HepG2 (cell line): ENCODE measurements around the gene FOSL2. TPM values are rescaled to one million over a fixed set of nuclear protein-coding genes. Genes with fewer than 3 reads are reported as not detected.

Source experiments
- ATF3 ChIP-seq: sonication (generic); formaldehyde crosslinking; IDR thresholded peaks from 2 replicates; pipeline ENCODE4 v1.4.0; 2020; ENCODE audit warnings: missing genetic modification reagents
- BCL6 ChIP-seq: IDR thresholded peaks from 2 replicates; pipeline ENCODE4 v1.6.1; 2016; ENCODE audit warnings: missing genetic modification reagents, missing compliant biosample characterization
- FOXJ3 ChIP-seq: sonication (generic); formaldehyde crosslinking; IDR thresholded peaks from 2 replicates; pipeline ENCODE4 v1.4.0; 2020; ENCODE audit warnings: missing genetic modification reagents, mild to moderate bottlenecking, borderline replicate concordance
- GZF1 ChIP-seq: sonication (generic); formaldehyde crosslinking; IDR thresholded peaks from 2 replicates; pipeline ENCODE4 v1.5.1; 2020; ENCODE audit warnings: mild to moderate bottlenecking, missing genetic modification reagents
- HNRNPH1 ChIP-seq: fragments of 200-400 bp; formaldehyde crosslinking; optimal IDR thresholded peaks from 2 replicates; pipeline ENCODE3; 2017; ENCODE audit warnings: mild to moderate bottlenecking, low read depth, low read length
- MYPOP ChIP-seq: sonication (generic); formaldehyde crosslinking; IDR thresholded peaks from 2 replicates; pipeline ENCODE4 v1.8.1; 2023; ENCODE audit warnings: mild to moderate bottlenecking, moderate library complexity, missing genetic modification reagents
- ONECUT2 ChIP-seq: sonication (generic); formaldehyde crosslinking; IDR thresholded peaks from 2 replicates; pipeline ENCODE4 v1.4.0; 2020; ENCODE audit warnings: missing genetic modification reagents
- PATZ1 ChIP-seq: sonication (generic); formaldehyde crosslinking; IDR thresholded peaks from 2 replicates; pipeline ENCODE4 v1.4.0; 2020; ENCODE audit warnings: missing genetic modification reagents
- RXRA ChIP-seq: sonication (generic); formaldehyde crosslinking; IDR thresholded peaks from 2 replicates; pipeline ENCODE4 v1.5.1; 2020; ENCODE audit warnings: missing genetic modification reagents
- SIN3B ChIP-seq: fragments of 150-350 bp; IDR thresholded peaks from 2 replicates; pipeline ENCODE4 v1.6.1; 2014; ENCODE audit warnings: low read length
- WIZ ChIP-seq: sonication (generic); formaldehyde crosslinking; IDR thresholded peaks from 2 replicates; pipeline ENCODE4 v1.5.1; 2020; ENCODE audit warnings: mild to moderate bottlenecking, missing genetic modification reagents
- ZBTB7A ChIP-seq: sonication (generic); formaldehyde crosslinking; IDR thresholded peaks from 2 replicates; pipeline ENCODE4 v1.8.0; 2022; ENCODE audit warnings: mild to moderate bottlenecking, missing genetic modification reagents
- ZEB1 ChIP-seq: IDR thresholded peaks from 2 replicates; pipeline ENCODE4 v1.6.1; 2012; ENCODE audit warnings: mild to moderate bottlenecking, low read depth, inconsistent platforms; ENCODE audit not compliant: insufficient replicate concordance
- ZNF160 ChIP-seq: sonication (generic); formaldehyde crosslinking; IDR thresholded peaks from 2 replicates; pipeline ENCODE4 v1.8.0; 2022; ENCODE audit warnings: mild to moderate bottlenecking, inconsistent platforms, missing genetic modification reagents
- ZNF646 ChIP-seq: sonication (generic); formaldehyde crosslinking; IDR thresholded peaks from 2 replicates; pipeline ENCODE4 v1.9.0; 2021; ENCODE audit warnings: mild to moderate bottlenecking, missing genetic modification reagents
- ZNF800 ChIP-seq: sonication (generic); formaldehyde crosslinking; IDR thresholded peaks from 2 replicates; pipeline ENCODE4 v1.4.0; 2020; ENCODE audit warnings: missing genetic modification reagents
- ZSCAN12 ChIP-seq: sonication (generic); formaldehyde crosslinking; IDR thresholded peaks from 2 replicates; pipeline ENCODE4 v1.9.0; 2021; ENCODE audit warnings: mild to moderate bottlenecking, missing genetic modification reagents
- polyA plus RNA-seq, 8 experiments: library from polyadenylated mRNA; depleted of rRNA in 3 of 8; stranded (reverse) in 7 of 8; unstranded in 1 of 8; fragments of >200 nt; fragmentation: Illumina TruSeq in 4 of 8; extraction: Trizol in 4 of 8; gene quantifications; 2 replicates each; pipeline versions ENCODE4 v1.2.1 to v1.2.3, GENCODE V29; 2011 to 2016; ENCODE audit warnings: low read depth in 4 of 8, missing spikeins in 1 of 8, mixed read lengths in 1 of 8; ENCODE audit not compliant: insufficient read depth in 1 of 8
- total RNA-seq, 5 experiments: library from RNA; depleted of rRNA; stranded (reverse); fragments of >200 nt; fragmentation: Illumina TruSeq; extraction: Trizol; gene quantifications; 2 replicates each; pipeline ENCODE4 v1.2.3, GENCODE V29; 2016; ENCODE audit warnings: low read depth in 1 of 5
- TF ChIP-seq, protein P1 (sequence below): IDR thresholded peaks from 2 replicates; pipeline ENCODE4 v1.6.1; 2016

FOSL2 gene
- total and polyA plus RNA-seq, 2 of the 13 experiments (the other 11 are each of a cell fraction or from before 2014, with no cell fraction given) = 3.4 to 18.1 TPM

- TF ChIP-seq MYPOP (CRISPR knock-in tag) (no peak), SIN3B (no peak), WIZ (CRISPR knock-in tag) (no peak), ZEB1 (no peak), GZF1 (CRISPR knock-in tag) (no peak), ATF3 (CRISPR knock-in tag) (no peak), ZSCAN12 (no peak), HNRNPH1 (no peak), ZNF646 (no peak), ZBTB7A (no peak), ZNF160 (CRISPR knock-in tag) (no peak), FOXJ3 (no peak), RXRA (CRISPR knock-in tag) (no peak; the same call in 1 of the 2 replicates), ZNF800 (CRISPR knock-in tag) (no peak), ONECUT2 (no peak), BCL6 (CRISPR knock-in tag) (no peak), PATZ1 (no peak)
- TF ChIP-seq, protein P1, sequence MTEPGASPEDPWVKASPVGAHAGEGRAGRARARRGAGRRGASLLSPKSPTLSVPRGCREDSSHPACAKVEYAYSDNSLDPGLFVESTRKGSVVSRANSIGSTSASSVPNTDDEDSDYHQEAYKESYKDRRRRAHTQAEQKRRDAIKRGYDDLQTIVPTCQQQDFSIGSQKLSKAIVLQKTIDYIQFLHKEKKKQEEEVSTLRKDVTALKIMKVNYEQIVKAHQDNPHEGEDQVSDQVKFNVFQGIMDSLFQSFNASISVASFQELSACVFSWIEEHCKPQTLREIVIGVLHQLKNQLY (CRISPR knock-in tag) = 0 out of 2 replicates have a peak, but pooled peaks have one; percentile 18
Measured at GRCh38 chr2:28407976-28408690, 15.5 kb downstream of the FOSL2 start (continued).
